Skeletal muscle tissue (tissue), 4 donors: Measurements from ENCODE around the gene TANC1. TPM values are rescaled to one million over a fixed set of nuclear protein-coding genes. Genes with fewer than 3 reads are reported as not detected.
A peak's percentile ranks its signal among the peaks of the same experiment; 100 is the strongest.

Experiments
- H3K27ac ChIP-seq: one replicate; pipeline ENCODE4 v1.7.0; 2013; ENCODE audit warnings: mild to moderate bottlenecking, low read depth, low read length, inconsistent platforms
- H3K27me3 ChIP-seq, 3 donors: one replicate each; pipeline ENCODE4 v1.7.0; 2013; ENCODE audit warnings: low read length in 3 of 3; ENCODE audit not compliant: control insufficient read depth in 3 of 3, insufficient read depth in 3 of 3
- H3K36me3 ChIP-seq, 3 donors: one replicate each; pipeline ENCODE4 v1.7.0; 2013; ENCODE audit warnings: low read length in 3 of 3; ENCODE audit not compliant: control insufficient read depth in 3 of 3, insufficient read depth in 3 of 3
- H3K4me1 ChIP-seq, 3 donors: one replicate each; pipeline ENCODE4 v1.7.0; 2013; ENCODE audit warnings: low read length in 3 of 3, mild to moderate bottlenecking in 3 of 3; ENCODE audit not compliant: control insufficient read depth in 3 of 3, insufficient read depth in 3 of 3
- H3K4me3 ChIP-seq, 3 donors: one replicate each; pipeline ENCODE4 v1.7.0; 2013; ENCODE audit warnings: low read length in 3 of 3
- H3K9ac ChIP-seq, 3 donors: one replicate each; pipeline ENCODE4 v1.7.0; 2013; ENCODE audit warnings: low read length in 3 of 3, mild to moderate bottlenecking in 3 of 3, moderate library complexity in 2 of 3, low read depth in 1 of 3
- H3K9me3 ChIP-seq, 3 donors: one replicate each; pipeline ENCODE4 v1.7.0; 2013; ENCODE audit warnings: low read length in 3 of 3; ENCODE audit not compliant: control insufficient read depth in 3 of 3
- total RNA-seq: library from RNA; depleted of rRNA; stranded (reverse); fragments of >200 nt; gene quantifications from one replicate; pipeline ENCODE4 v1.2.3, GENCODE V29; 2014
- donor health status: Osteomylitis.

TANC1 gene
- total RNA-seq, 1 donor from 2014 or later, result 38.1 TPM

- H3K36me3 ChIP-seq, result peaks cover 3 to 9% (median 8%) of the 10 kb centered on the region in 3 donors
- no peak overlapping the region for H3K9ac ChIP-seq
- no peaks in the 10 kb centered on the region for H3K27me3 ChIP-seq
- H3K4me1 ChIP-seq, result peaks cover 4 to 11% (median 10%) of the 10 kb centered on the region in 3 donors
- H3K4me3 ChIP-seq, result no peak overlapping the region
- no peaks in the 10 kb centered on the region for H3K9me3 ChIP-seq
- no peak overlapping the region for H3K27ac ChIP-seq
Observed at GRCh38 chr2:159201360-159202063, 233.1 kb downstream of the TANC1 start.

DNA sequence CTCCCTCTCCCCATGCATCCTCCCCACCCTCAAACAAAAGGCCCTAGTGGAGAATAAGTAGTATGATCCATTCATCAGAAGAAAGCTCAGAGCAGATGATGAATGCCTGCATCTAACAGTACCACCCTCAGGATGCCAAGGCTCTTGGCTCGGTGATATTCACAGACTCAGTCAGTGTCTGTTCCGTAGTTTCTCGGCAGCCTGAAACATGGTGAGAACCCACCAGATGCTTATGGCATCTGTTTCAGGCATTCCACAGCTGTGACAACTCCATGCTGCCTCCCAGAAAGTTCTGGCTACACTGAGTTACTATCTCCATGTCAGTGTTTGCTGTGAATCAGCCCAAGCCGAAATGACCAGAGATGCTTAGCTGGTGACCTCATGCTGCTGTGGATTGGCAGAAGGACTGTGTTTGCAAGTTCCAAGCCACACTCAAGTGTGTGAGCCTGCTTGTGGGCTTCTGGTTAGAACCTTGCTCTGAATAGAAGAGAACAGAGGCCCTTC lies 234.2 kb downstream of the TANC1 start:
- peaks cover 4 to 16% (median 14%) of the 10 kb centered on the region in 3 donors for H3K4me1 ChIP-seq

DNA sequence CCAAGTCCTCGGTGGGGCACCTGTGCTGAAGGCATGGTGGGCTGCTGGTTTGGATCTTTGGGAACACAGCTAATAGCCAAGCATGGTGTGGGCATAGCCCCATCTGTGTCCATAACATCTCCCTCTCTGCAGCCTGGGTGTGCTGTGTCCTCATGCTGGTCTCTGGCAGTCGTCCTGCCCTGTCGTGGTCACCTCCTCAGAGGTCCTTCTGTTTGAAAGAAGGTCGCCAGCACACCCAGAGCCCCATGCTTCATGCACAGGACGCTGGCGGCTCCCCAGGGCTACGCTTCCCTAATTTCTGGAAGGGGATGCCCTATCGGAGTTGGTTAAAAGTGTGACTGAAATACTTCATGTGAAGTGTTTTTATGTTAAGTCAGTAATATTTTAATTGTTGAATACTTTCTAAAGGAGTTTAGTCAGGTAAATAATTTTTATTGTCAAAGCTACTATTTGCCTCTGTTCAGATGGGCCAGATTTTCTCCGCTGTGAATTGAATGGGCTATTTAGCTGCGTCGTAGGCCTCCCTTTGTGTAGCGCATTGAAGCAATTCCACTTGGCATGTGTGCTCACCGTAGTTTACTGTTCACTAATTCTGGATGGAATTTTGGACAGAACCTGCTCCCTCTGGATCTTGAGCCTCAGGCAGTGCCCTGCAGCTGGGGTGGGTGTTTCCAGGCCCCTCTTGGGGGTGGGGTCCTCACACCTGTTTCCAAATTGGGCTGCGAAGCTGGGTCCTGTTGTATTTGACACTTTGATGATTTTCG lies 236.1 kb downstream of the TANC1 start:
- peaks cover 0 to 2% (median 2%) of the 10 kb centered on the region in 3 donors for H3K36me3 ChIP-seq
- H3K4me1 ChIP-seq, result peaks cover 4 to 16% (median 14%) of the 10 kb centered on the region in 3 donors

More for the DNA sequence above, 234.2 kb downstream of the TANC1 start:
- Histone ChIP-seq H3K27me3 (no peaks in the 10 kb centered on the region), H3K9ac (no peak overlapping the region), H3K4me3 (no peak overlapping the region), H3K9me3 (no peaks in the 10 kb centered on the region), H3K27ac (peak overlapping the region; percentile 41), H3K36me3 (peaks cover 0 to 8% (median 5%) of the 10 kb centered on the region in 3 donors)

DNA sequence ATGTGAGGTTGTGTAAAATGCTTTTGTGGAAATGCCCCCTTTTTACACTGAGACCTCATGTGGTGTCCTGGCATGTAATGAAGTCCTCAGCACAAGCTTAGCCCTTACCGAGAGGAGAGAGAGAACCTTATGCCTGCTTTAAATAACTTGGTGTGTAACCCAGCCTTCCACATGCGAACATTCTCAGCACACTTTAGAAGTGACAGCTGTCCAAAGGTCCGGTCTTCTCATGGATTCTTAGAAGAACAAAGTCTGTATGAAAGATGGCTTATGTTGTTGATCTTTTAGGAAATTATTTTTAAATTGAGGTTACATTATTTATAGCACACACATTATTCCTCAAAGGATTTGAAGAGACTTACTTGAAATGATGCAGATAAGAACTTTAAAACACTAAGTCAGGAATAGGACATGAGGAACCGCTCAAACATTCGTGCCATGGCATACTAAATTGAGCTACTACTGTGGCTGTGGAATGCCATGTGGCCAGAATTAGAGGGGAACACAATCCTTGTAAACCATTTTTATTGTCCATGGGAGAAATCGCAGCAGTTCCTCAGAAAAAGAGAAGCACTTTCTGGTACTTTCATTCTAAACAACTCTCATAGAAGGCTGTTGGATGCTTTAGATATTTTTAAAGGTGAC lies 238.4 kb downstream of the TANC1 start:
- Histone ChIP-seq H3K27ac (peak overlapping the region; percentile 49), H3K27me3 (no peaks in the 10 kb centered on the region), H3K9me3 (no peaks in the 10 kb centered on the region), H3K9ac (no peak overlapping the region), H3K4me1 (peaks cover 4 to 14% (median 6%) of the 10 kb centered on the region in 3 donors), H3K4me3 (peak overlapping the region in 1 of 3 donors; percentile 24), H3K36me3 (peaks cover 0 to 2% (median 0%) of the 10 kb centered on the region in 3 donors)

More for the DNA sequence above, 236.1 kb downstream of the TANC1 start:
- H3K27me3 ChIP-seq, result no peaks in the 10 kb centered on the region
- no peaks in the 10 kb centered on the region for H3K9me3 ChIP-seq
- no peak overlapping the region for H3K27ac ChIP-seq
- no peak overlapping the region for H3K4me3 ChIP-seq
- no peak overlapping the region for H3K9ac ChIP-seq

- H3K4me3 ChIP-seq, result no peak overlapping the region
- H3K9me3 ChIP-seq, result no peaks in the 10 kb centered on the region
- peaks cover 0 to 2% (median 0%) of the 10 kb centered on the region in 3 donors for H3K36me3 ChIP-seq
- H3K27ac ChIP-seq, result no peak overlapping the region
- H3K27me3 ChIP-seq, result no peaks in the 10 kb centered on the region
- H3K4me1 ChIP-seq, result peaks cover 4 to 8% (median 6%) of the 10 kb centered on the region in 3 donors
- H3K9ac ChIP-seq, result no peak overlapping the region
Observed at GRCh38 chr2:159208438-159208837, 240.0 kb downstream of the TANC1 start.

DNA sequence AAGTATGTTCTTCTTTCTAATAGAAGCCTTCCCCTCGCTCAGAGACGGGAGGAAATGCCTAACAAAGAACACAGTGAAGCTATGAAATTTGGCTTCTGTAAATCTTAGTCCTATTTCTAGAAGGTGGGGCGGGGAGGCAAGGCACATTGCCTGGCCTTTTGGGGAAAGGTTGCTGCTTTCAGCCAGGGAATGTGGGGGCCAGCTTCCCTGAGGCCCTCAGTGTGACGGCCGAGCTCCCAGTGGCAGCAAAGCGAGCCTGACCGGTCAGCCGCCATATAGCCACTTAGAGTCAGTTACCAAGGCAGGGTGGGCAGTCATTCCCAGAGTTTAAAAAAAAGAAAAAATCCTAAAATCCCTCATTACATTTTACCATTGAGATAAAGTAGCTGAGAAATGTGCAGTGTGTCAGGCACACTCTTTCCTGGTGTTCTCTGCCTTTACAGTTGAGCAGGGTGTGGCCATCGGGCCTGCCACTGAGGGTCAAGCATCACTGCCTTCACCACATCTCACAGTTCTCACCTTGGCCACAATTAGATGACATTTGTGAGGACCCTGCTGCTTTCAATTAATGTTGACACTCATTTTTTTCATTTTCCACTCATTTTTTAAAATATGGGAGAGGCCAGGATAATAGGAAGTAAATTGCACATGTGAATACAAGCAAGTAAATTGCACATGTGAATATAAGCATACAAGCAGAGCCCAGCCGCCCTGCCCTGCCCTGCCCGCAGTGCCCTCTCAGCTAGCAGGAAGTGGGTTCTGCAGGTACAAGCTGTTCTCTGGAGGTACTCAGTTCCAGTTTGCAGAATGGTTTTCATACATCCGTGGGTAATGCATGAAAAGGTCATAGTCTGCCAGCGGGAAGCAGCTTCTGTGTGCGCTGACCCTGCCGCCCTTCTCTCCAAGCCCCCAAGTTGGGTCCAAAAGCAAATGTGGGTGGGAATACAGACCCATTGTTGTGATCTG lies 241.2 kb downstream of the TANC1 start:
- Histone ChIP-seq H3K27me3 (no peaks in the 10 kb centered on the region), H3K27ac (no peak overlapping the region), H3K4me3 (no peak overlapping the region), H3K9ac (no peak overlapping the region), H3K9me3 (no peaks in the 10 kb centered on the region), H3K36me3 (peaks cover 0 to 2% (median 2%) of the 10 kb centered on the region in 3 donors), H3K4me1 (peaks cover 4 to 8% (median 6%) of the 10 kb centered on the region in 3 donors)

GRCh38 chr2:159211447-159212396 lies 243.3 kb downstream of the TANC1 start:
- Histone ChIP-seq H3K9me3 (no peaks in the 10 kb centered on the region), H3K36me3 (peaks cover 0 to 5% (median 2%) of the 10 kb centered on the region in 3 donors), H3K9ac (no peak overlapping the region), H3K27me3 (no peaks in the 10 kb centered on the region), H3K27ac (no peak overlapping the region), H3K4me3 (no peak overlapping the region), H3K4me1 (peaks cover 0 to 4% (median 1%) of the 10 kb centered on the region in 3 donors)

- H3K27me3 ChIP-seq, result no peaks in the 10 kb centered on the region
- H3K36me3 ChIP-seq, result peaks cover 7 to 9% (median 8%) of the 10 kb centered on the region in 3 donors
- no peaks in the 10 kb centered on the region for H3K4me1 ChIP-seq
- no peaks in the 10 kb centered on the region for H3K9me3 ChIP-seq
- H3K9ac ChIP-seq, result no peak overlapping the region
- no peak overlapping the region for H3K4me3 ChIP-seq
- no peak overlapping the region for H3K27ac ChIP-seq
Observed at GRCh38 chr2:159213296-159213695, 244.9 kb downstream of the TANC1 start.
